GM19467 (cell line): Measurements from ENCODE around the gene ZDHHC8.

ENCODE experiments used
- ATAC-seq: cut with Tn5 transposase; IDR thresholded peaks from one replicate; pipeline ENCODE4 v1.9.1; 2021; ENCODE audit warnings: mild to moderate bottlenecking, moderate library complexity; ENCODE audit not compliant: unreplicated experiment

The ZDHHC8 gene

GRCh38 chr22:20142711-20143621 is 11.4 kb downstream of the ZDHHC8 start:
- no peak for ATAC-seq

- no peak for ATAC-seq
Measured at GRCh38 chr22:20143883-20144665, 12.5 kb downstream of the ZDHHC8 start.

GRCh38 chr22:20145206-20145831 is 13.7 kb downstream of the ZDHHC8 start:
- no peak for ATAC-seq

- ATAC-seq, result no peak
Measured at GRCh38 chr22:20145832-20146223, 14.2 kb downstream of the ZDHHC8 start.

- ATAC-seq, result no peak
Measured at GRCh38 chr22:20146777-20147176, 15.2 kb downstream of the ZDHHC8 start.

GRCh38 chr22:20147237-20147988 is 15.8 kb downstream of the ZDHHC8 start:
- no peak for ATAC-seq

- no peak for ATAC-seq
Measured at GRCh38 chr22:20148414-20148813, 16.8 kb downstream of the ZDHHC8 start.

GRCh38 chr22:20149257-20150250 is 17.9 kb downstream of the ZDHHC8 start:
- no peak for ATAC-seq

- no peak for ATAC-seq
Measured at GRCh38 chr22:20150381-20151275, 19.0 kb downstream of the ZDHHC8 start, which contains the start of gene CCDC188. CCDC188 (minus strand) TSS chr22:20151055; CDS start chr22:20150986, 69 bp downstream.

GRCh38 chr22:20151276-20151588 is 19.6 kb downstream of the ZDHHC8 start:
- ATAC-seq, result no peak

- no peak for ATAC-seq
Measured at GRCh38 chr22:20152464-20152890, 20.9 kb downstream of the ZDHHC8 start.

- no peak for ATAC-seq
Measured at GRCh38 chr22:20153945-20154344, 22.3 kb downstream of the ZDHHC8 start.

- ATAC-seq, result no peak
Measured at GRCh38 chr22:20154602-20155187, 23.1 kb downstream of the ZDHHC8 start.

- ATAC-seq, result no peak
Measured at GRCh38 chr22:20155330-20156041, 23.9 kb downstream of the ZDHHC8 start.

- ATAC-seq, result no peak
Measured at GRCh38 chr22:20156042-20156389, 24.4 kb downstream of the ZDHHC8 start.

- no peak for ATAC-seq
Measured at GRCh38 chr22:20156611-20157429, 25.2 kb downstream of the ZDHHC8 start.
